SK-N-MC (cell line): ENCODE data around the gene MYB.

Source experiments
- FOXP2 ChIP-seq: optimal IDR thresholded peaks from 2 replicates; pipeline ENCODE3; 2011; ENCODE audit warnings: mild to moderate bottlenecking, moderate library complexity; ENCODE audit not compliant: insufficient read depth; ENCODE audit errors: extremely low read length, control extremely low read depth
- POLR2AphosphoS5 ChIP-seq: IDR thresholded peaks from 2 replicates; pipeline ENCODE4 v1.6.1; 2012; ENCODE audit warnings: mild to moderate bottlenecking, low read depth, low read length, borderline replicate concordance

DNA sequence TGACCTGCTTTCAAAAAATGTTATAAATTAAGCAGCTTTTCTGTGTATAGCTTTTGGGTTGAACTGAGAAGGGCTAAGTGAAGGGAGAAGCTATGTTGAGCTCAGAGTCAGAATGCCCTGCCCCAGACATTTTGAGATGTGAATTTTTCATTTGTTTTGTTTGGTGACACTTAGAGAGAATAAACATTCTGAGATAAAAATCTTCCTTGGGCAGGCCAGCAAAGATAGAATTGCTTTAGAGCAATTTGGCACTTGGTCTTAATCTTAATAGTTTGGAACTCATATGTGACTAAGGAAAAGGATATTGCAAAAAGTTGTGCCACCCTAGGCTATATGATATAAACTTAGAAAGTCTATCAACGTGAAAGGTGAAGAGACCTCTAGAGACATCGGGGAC lies 30.2 kb downstream of the MYB start:
- TF ChIP-seq FOXP2 (no peak), POLR2AphosphoS5 (no peak)
